GM23338 (cell line): Measurements from ENCODE around the gene OCA2. TPM values are rescaled to one million over a fixed set of nuclear protein-coding genes. Genes with fewer than 3 reads are reported as not detected.
A peak's percentile ranks its signal among the peaks of the same experiment; 100 is the strongest.

ENCODE experiments used
- ATAC-seq: fragments of 200-7000 bp; cut with Tn5 transposase; 3 replicates; pipeline ENCODE4 v1.9.1; 2020
- DNase-seq: peaks from one replicate; pipeline ENCODE4 v3.0.0-alpha.2; 2015; ENCODE audit warnings: low spot score
- H2AFZ ChIP-seq: fragments of 200-600 bp; sonication (generic); 2 replicates; pipeline ENCODE4 v1.8.0; 2016; ENCODE audit warnings: antibody characterized with exemption, mild to moderate bottlenecking, moderate library complexity
- H3F3A ChIP-seq: fragments of 200-600 bp; sonication (generic); replicated peaks from 2 replicates; pipeline ENCODE4 v1.8.0; 2017; ENCODE audit warnings: antibody characterized with exemption, mixed run types, low read depth
- H3K27ac ChIP-seq: fragments of 200-600 bp; sonication (generic); 2 replicates; pipeline ENCODE4 v1.6.1; 2016; ENCODE audit warnings: low read depth
- H3K27me3 ChIP-seq: fragments of 200-600 bp; sonication (generic); 2 replicates; pipeline ENCODE4 v1.8.0; 2016; ENCODE audit warnings: mild to moderate bottlenecking, mixed run types, moderate library complexity; ENCODE audit not compliant: insufficient read depth
- H3K36me3 ChIP-seq: fragments of 200-600 bp; sonication (generic); 2 replicates; pipeline ENCODE4 v1.8.0; 2016; ENCODE audit warnings: mild to moderate bottlenecking; ENCODE audit not compliant: insufficient read depth
- H3K4me1 ChIP-seq: fragments of 200-600 bp; sonication (generic); 2 replicates; pipeline ENCODE4 v1.8.0; 2016; ENCODE audit warnings: mild to moderate bottlenecking, moderate library complexity; ENCODE audit not compliant: insufficient read depth
- H3K4me2 ChIP-seq: fragments of 200-600 bp; sonication (generic); 2 replicates; pipeline ENCODE4 v1.7.1; 2017; ENCODE audit warnings: mixed run types
- H3K4me3 ChIP-seq: fragments of 200-600 bp; sonication (generic); 2 replicates; pipeline ENCODE4 v1.6.1; 2016; ENCODE audit warnings: mixed run types
- H3K79me2 ChIP-seq: fragments of 200-600 bp; sonication (generic); replicated peaks from 2 replicates; pipeline ENCODE4 v1.8.0; 2017; ENCODE audit warnings: mild to moderate bottlenecking; ENCODE audit not compliant: insufficient read depth
- H3K9me2 ChIP-seq: fragments of 200-600 bp; sonication (generic); 2 replicates; pipeline ENCODE4 v1.8.0; 2017; ENCODE audit not compliant: insufficient read depth
- H4K20me1 ChIP-seq: fragments of 200-600 bp; sonication (generic); replicated peaks from 2 replicates; pipeline ENCODE4 v1.8.0; 2017; ENCODE audit warnings: mild to moderate bottlenecking; ENCODE audit not compliant: insufficient read depth
- H3K27ac Mint-ChIP-seq: 2 replicates; pipeline ENCODE4 v1.8.0; 2020; ENCODE audit warnings: inconsistent platforms, mild to moderate bottlenecking, moderate library complexity, mixed read lengths
- H3K27me3 Mint-ChIP-seq: 3 replicates; pipeline ENCODE4 v1.8.0; 2022; ENCODE audit warnings: low read depth, mild to moderate bottlenecking, moderate library complexity, mixed read lengths, inconsistent platforms; ENCODE audit not compliant: insufficient read depth, poor library complexity
- H3K36me3 Mint-ChIP-seq: 3 replicates; pipeline ENCODE4 v1.8.0; 2021; ENCODE audit warnings: low read depth, mild to moderate bottlenecking, inconsistent platforms, moderate library complexity, mixed read lengths
- H3K4me1 Mint-ChIP-seq: 3 replicates; pipeline ENCODE4 v1.8.0; 2020; ENCODE audit warnings: mild to moderate bottlenecking, inconsistent platforms, mixed read lengths
- H3K4me3 Mint-ChIP-seq: 3 replicates; pipeline ENCODE4 v1.8.0; 2021; ENCODE audit warnings: moderate library complexity, mild to moderate bottlenecking, inconsistent platforms, mixed read lengths
- H3K9me3 Mint-ChIP-seq: 3 replicates; pipeline ENCODE4 v1.8.0; 2020; ENCODE audit warnings: moderate library complexity, mild to moderate bottlenecking, inconsistent platforms, mixed read lengths
- CREB1 ChIP-seq: fragments of 250-450 bp; sonication (Bioruptor Pico); IDR thresholded peaks from 2 replicates; pipeline ENCODE4 v1.5.0; 2020; ENCODE audit warnings: low read depth, mild to moderate bottlenecking, moderate library complexity
- EZH2 ChIP-seq: fragments of 200-600 bp; sonication (generic); IDR thresholded peaks from one replicate; pipeline ENCODE4 v1.8.0; 2017; ENCODE audit warnings: antibody characterized with exemption, mild to moderate bottlenecking, low read depth; ENCODE audit not compliant: unreplicated experiment
- EZH2phosphoT487 ChIP-seq: fragments of 200-600 bp; sonication (generic); IDR thresholded peaks from one replicate; pipeline ENCODE4 v1.8.1; 2018; ENCODE audit warnings: antibody characterized with exemption; ENCODE audit not compliant: unreplicated experiment
- JUNB ChIP-seq: IDR thresholded peaks from one replicate; pipeline ENCODE4 v1.6.1; 2016; ENCODE audit warnings: antibody characterized with exemption; ENCODE audit not compliant: unreplicated experiment
- NANOG ChIP-seq: IDR thresholded peaks from 2 replicates; pipeline ENCODE4 v1.6.1; 2016; ENCODE audit warnings: antibody characterized with exemption, borderline replicate concordance
- POLR2AphosphoS5 ChIP-seq: IDR thresholded peaks from 2 replicates; pipeline ENCODE4 v1.6.1; 2016; ENCODE audit warnings: antibody characterized with exemption, low read depth
- STAT1 ChIP-seq: IDR thresholded peaks from one replicate; pipeline ENCODE4 v1.6.1; 2016; ENCODE audit warnings: antibody characterized with exemption; ENCODE audit not compliant: unreplicated experiment
- ZNF114 ChIP-seq: fragments of 250-450 bp; sonication (Bioruptor Pico); IDR thresholded peaks from 2 replicates; pipeline ENCODE4 v1.5.0; 2020; ENCODE audit warnings: mild to moderate bottlenecking, moderate library complexity
- ZNF331 ChIP-seq: fragments of 250-450 bp; sonication (Bioruptor Pico); IDR thresholded peaks from 2 replicates; pipeline ENCODE4 v1.5.0; 2020; ENCODE audit warnings: low read depth, mild to moderate bottlenecking, moderate library complexity
- polyA plus RNA-seq: library from polyadenylated mRNA; unstranded; fragments of >200 nt; fragmentation: Nextera tagmentation; extraction: Ambion mirVana; gene quantifications from 2 replicates; pipeline ENCODE4 v1.2.1, GENCODE V29; 2016
- total RNA-seq: library from RNA; depleted of rRNA; stranded (reverse); fragments of >200 nt; shearing (Covaris generic); gene quantifications from 2 replicates; pipeline ENCODE4 v1.2.3, GENCODE V29; 2014
- TF ChIP-seq, protein P1 (sequence below): fragments of 250-450 bp; sonication (Bioruptor Pico); IDR thresholded peaks from 2 replicates; pipeline ENCODE4 v1.5.0; 2020; ENCODE audit warnings: mild to moderate bottlenecking, moderate library complexity
- TF ChIP-seq, protein P2 (sequence below), 2 experiments: fragments of 200-600 bp in 1 of 2; sonication (generic) in 1 of 2; conservative IDR thresholded peaks; 2 replicates each; pipeline versions ENCODE4 v1.5.1 to v1.6.1; 2016 to 2017; ENCODE audit warnings: antibody characterized with exemption in 2 of 2, low read depth in 2 of 2, mild to moderate bottlenecking in 2 of 2, moderate library complexity in 1 of 2
- TF ChIP-seq, protein P3 (sequence below): IDR thresholded peaks from one replicate; pipeline ENCODE4 v1.6.1; 2018; ENCODE audit warnings: antibody characterized with exemption; ENCODE audit not compliant: unreplicated experiment
- TF ChIP-seq, protein P4 (sequence below): IDR thresholded peaks from 2 replicates; pipeline ENCODE4 v1.6.1; 2016; ENCODE audit warnings: antibody characterized with exemption

OCA2 gene
- total and polyA plus RNA-seq, 2 experiments from 2014 or later, result 0.40 to 0.69 TPM

DNA sequence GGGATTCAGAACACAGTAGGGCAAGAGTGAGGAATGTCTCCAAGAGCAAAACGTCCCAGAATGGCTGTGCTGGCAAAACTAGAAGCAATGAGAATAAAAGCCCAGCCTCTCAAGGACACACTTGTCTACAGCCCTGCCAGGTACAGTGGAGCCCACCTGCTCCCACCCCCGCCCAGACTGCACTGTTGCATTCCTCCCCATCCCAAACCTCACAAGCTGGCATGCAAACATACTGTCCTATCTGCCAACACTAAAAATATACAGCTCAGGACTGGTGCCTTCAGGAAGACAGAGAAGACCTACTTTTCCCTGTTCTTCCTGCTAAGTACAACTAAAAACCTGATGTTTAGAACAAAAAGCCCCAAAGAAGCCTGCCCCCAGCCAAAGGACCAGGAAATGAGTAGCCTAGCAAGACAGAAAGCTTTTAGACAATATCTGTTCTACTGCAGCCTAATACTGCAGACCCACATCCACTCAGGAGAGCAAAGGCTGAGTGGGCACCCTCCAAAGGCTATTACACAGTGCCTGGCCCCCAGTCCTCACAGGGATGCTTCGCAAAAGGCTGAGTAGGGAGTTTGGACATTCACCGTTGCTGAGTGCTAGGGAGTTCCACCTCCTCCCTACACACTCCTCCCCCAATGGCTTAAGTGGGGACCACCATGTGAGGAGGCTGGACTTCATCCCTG is 13.5 kb downstream of the OCA2 start:
- Mint-ChIP-seq H3K27ac (no peak overlapping the region), H3K27me3 (peaks cover 4% of the 10 kb centered on the region), H3K4me3 (no peak overlapping the region), H3K4me1 (peaks cover 3% of the 10 kb centered on the region; the same call in 1 of the 3 replicates), H3K36me3 (peaks cover 4% of the 10 kb centered on the region; the same call in 2 of the 3 replicates), H3K9me3 (peaks cover 21% of the 10 kb centered on the region)
- Histone ChIP-seq H3K36me3 (no peaks in the 10 kb centered on the region), H3K4me1 (no peaks in the 10 kb centered on the region), H3K4me3 (no peak overlapping the region), H3K9me2 (no peaks in the 10 kb centered on the region), H3K27ac (no peak overlapping the region), H2AFZ (no peak overlapping the region), H4K20me1 (no peaks in the 10 kb centered on the region), H3K27me3 (no peaks in the 10 kb centered on the region), H3F3A (no peaks in the 10 kb centered on the region), H3K79me2 (no peaks in the 10 kb centered on the region), H3K4me2 (no peak overlapping the region)
- DNase-seq (no peak), ATAC-seq (peak; percentile 27; the same call in 2 of the 3 replicates)
- TF ChIP-seq, protein P1, sequence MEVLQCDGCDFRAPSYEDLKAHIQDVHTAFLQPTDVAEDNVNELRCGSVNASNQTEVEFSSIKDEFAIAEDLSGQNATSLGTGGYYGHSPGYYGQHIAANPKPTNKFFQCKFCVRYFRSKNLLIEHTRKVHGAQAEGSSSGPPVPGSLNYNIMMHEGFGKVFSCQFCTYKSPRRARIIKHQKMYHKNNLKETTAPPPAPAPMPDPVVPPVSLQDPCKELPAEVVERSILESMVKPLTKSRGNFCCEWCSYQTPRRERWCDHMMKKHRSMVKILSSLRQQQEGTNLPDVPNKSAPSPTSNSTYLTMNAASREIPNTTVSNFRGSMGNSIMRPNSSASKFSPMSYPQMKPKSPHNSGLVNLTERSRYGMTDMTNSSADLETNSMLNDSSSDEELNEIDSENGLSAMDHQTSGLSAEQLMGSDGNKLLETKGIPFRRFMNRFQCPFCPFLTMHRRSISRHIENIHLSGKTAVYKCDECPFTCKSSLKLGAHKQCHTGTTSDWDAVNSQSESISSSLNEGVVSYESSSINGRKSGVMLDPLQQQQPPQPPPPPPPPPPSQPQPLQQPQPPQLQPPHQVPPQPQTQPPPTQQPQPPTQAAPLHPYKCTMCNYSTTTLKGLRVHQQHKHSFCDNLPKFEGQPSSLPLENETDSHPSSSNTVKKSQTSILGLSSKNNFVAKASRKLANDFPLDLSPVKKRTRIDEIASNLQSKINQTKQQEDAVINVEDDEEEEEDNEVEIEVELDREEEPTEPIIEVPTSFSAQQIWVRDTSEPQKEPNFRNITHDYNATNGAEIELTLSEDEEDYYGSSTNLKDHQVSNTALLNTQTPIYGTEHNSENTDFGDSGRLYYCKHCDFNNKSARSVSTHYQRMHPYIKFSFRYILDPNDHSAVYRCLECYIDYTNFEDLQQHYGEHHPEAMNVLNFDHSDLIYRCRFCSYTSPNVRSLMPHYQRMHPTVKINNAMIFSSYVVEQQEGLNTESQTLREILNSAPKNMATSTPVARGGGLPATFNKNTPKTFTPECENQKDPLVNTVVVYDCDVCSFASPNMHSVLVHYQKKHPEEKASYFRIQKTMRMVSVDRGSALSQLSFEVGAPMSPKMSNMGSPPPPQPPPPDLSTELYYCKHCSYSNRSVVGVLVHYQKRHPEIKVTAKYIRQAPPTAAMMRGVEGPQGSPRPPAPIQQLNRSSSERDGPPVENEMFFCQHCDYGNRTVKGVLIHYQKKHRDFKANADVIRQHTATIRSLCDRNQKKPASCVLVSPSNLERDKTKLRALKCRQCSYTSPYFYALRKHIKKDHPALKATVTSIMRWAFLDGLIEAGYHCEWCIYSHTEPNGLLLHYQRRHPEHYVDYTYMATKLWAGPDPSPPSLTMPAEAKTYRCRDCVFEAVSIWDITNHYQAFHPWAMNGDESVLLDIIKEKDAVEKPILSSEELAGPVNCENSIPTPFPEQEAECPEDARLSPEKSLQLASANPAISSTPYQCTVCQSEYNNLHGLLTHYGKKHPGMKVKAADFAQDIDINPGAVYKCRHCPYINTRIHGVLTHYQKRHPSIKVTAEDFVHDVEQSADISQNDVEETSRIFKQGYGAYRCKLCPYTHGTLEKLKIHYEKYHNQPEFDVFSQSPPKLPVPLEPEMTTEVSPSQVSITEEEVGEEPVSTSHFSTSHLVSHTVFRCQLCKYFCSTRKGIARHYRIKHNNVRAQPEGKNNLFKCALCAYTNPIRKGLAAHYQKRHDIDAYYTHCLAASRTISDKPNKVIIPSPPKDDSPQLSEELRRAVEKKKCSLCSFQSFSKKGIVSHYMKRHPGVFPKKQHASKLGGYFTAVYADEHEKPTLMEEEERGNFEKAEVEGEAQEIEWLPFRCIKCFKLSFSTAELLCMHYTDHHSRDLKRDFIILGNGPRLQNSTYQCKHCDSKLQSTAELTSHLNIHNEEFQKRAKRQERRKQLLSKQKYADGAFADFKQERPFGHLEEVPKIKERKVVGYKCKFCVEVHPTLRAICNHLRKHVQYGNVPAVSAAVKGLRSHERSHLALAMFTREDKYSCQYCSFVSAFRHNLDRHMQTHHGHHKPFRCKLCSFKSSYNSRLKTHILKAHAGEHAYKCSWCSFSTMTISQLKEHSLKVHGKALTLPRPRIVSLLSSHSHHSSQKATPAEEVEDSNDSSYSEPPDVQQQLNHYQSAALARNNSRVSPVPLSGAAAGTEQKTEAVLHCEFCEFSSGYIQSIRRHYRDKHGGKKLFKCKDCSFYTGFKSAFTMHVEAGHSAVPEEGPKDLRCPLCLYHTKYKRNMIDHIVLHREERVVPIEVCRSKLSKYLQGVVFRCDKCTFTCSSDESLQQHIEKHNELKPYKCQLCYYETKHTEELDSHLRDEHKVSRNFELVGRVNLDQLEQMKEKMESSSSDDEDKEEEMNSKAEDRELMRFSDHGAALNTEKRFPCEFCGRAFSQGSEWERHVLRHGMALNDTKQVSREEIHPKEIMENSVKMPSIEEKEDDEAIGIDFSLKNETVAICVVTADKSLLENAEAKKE (CRISPR knock-in tag), result no peak
- TF ChIP-seq, protein P2, sequence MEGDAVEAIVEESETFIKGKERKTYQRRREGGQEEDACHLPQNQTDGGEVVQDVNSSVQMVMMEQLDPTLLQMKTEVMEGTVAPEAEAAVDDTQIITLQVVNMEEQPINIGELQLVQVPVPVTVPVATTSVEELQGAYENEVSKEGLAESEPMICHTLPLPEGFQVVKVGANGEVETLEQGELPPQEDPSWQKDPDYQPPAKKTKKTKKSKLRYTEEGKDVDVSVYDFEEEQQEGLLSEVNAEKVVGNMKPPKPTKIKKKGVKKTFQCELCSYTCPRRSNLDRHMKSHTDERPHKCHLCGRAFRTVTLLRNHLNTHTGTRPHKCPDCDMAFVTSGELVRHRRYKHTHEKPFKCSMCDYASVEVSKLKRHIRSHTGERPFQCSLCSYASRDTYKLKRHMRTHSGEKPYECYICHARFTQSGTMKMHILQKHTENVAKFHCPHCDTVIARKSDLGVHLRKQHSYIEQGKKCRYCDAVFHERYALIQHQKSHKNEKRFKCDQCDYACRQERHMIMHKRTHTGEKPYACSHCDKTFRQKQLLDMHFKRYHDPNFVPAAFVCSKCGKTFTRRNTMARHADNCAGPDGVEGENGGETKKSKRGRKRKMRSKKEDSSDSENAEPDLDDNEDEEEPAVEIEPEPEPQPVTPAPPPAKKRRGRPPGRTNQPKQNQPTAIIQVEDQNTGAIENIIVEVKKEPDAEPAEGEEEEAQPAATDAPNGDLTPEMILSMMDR (conservative IDR thresholded peaks at IDR 0.05; ENCODE audit: low read depth in 2 of 2), result no peak
- TF ChIP-seq NANOG, result no peak
- TF ChIP-seq JUNB, result no peak
- TF ChIP-seq CREB1, result no peak
- TF ChIP-seq EZH2phosphoT487, result no peak
- no peak for TF ChIP-seq POLR2AphosphoS5
- TF ChIP-seq, protein P3, sequence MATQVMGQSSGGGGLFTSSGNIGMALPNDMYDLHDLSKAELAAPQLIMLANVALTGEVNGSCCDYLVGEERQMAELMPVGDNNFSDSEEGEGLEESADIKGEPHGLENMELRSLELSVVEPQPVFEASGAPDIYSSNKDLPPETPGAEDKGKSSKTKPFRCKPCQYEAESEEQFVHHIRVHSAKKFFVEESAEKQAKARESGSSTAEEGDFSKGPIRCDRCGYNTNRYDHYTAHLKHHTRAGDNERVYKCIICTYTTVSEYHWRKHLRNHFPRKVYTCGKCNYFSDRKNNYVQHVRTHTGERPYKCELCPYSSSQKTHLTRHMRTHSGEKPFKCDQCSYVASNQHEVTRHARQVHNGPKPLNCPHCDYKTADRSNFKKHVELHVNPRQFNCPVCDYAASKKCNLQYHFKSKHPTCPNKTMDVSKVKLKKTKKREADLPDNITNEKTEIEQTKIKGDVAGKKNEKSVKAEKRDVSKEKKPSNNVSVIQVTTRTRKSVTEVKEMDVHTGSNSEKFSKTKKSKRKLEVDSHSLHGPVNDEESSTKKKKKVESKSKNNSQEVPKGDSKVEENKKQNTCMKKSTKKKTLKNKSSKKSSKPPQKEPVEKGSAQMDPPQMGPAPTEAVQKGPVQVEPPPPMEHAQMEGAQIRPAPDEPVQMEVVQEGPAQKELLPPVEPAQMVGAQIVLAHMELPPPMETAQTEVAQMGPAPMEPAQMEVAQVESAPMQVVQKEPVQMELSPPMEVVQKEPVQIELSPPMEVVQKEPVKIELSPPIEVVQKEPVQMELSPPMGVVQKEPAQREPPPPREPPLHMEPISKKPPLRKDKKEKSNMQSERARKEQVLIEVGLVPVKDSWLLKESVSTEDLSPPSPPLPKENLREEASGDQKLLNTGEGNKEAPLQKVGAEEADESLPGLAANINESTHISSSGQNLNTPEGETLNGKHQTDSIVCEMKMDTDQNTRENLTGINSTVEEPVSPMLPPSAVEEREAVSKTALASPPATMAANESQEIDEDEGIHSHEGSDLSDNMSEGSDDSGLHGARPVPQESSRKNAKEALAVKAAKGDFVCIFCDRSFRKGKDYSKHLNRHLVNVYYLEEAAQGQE, result no peak
- no peak for TF ChIP-seq EZH2
- TF ChIP-seq STAT1, result no peak
- TF ChIP-seq, protein P4, sequence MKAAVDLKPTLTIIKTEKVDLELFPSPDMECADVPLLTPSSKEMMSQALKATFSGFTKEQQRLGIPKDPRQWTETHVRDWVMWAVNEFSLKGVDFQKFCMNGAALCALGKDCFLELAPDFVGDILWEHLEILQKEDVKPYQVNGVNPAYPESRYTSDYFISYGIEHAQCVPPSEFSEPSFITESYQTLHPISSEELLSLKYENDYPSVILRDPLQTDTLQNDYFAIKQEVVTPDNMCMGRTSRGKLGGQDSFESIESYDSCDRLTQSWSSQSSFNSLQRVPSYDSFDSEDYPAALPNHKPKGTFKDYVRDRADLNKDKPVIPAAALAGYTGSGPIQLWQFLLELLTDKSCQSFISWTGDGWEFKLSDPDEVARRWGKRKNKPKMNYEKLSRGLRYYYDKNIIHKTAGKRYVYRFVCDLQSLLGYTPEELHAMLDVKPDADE, result no peak
- TF ChIP-seq ZNF114, result no peak
- no peak for TF ChIP-seq ZNF331 (CRISPR knock-in tag)
